ENCODE measurements around the gene SRF. TPM values are rescaled to one million over a fixed set of nuclear protein-coding genes. Genes with fewer than 3 reads are reported as not detected.

Gene SRF
- total RNA-seq, 1 experiment from 2014 or later, result 32.1 TPM

DNA sequence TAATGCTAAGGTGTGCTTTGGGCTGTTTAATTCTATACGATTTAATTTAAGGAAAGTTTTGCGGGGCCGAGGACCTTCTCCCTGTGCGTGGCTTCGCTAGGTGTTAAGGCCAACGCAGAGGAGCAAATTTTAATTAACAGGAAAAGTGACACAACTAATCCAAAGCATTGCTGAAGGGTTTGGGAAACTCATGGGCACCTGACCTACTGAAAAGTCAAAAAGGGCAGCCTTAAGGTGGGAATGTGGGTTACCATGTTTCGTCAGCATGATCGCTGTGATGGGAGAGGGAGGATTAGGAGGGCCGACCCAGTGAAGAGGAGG, 10.5 kb downstream of the SRF start:
- ChIA-PET CTCF (interaction anchor here (0.7 to 1.0 kb wide), 2 partner anchors 10 to 420 kb away, joined by 3 to 4 read pairs; no protein-coding TSS in a partner anchor), POLR2A (interaction anchor here (0.7 to 3.2 kb wide), 12 partner anchors 9 to 389 kb away, joined by 3 to 35 read pairs (median 4); partner anchors contain the start of genes CUL7, DNPH1, RRP36 and SRF)
- intact Hi-C loops (cut with micrococcal nuclease), result no loop called here
- no peak for DNase-seq (ENCODE audit: unreplicated experiment)
- Mint-ChIP-seq H3K9me3 (ENCODE audit: unreplicated experiment) (no peaks in the 10 kb centered on the region), H3K36me3 (ENCODE audit: insufficient read depth, unreplicated experiment) (peaks cover 71% of the 10 kb centered on the region), H3K4me3 (ENCODE audit: unreplicated experiment) (peak overlapping the region; percentile 85), H3K27ac (ENCODE audit: low read depth, unreplicated experiment) (peak overlapping the region; percentile 49), H3K4me1 (ENCODE audit: insufficient read depth, unreplicated experiment) (peaks cover 44% of the 10 kb centered on the region), H3K27me3 (ENCODE audit: insufficient read depth, unreplicated experiment) (no peaks in the 10 kb centered on the region)
- TF ChIP-seq, protein P1, sequence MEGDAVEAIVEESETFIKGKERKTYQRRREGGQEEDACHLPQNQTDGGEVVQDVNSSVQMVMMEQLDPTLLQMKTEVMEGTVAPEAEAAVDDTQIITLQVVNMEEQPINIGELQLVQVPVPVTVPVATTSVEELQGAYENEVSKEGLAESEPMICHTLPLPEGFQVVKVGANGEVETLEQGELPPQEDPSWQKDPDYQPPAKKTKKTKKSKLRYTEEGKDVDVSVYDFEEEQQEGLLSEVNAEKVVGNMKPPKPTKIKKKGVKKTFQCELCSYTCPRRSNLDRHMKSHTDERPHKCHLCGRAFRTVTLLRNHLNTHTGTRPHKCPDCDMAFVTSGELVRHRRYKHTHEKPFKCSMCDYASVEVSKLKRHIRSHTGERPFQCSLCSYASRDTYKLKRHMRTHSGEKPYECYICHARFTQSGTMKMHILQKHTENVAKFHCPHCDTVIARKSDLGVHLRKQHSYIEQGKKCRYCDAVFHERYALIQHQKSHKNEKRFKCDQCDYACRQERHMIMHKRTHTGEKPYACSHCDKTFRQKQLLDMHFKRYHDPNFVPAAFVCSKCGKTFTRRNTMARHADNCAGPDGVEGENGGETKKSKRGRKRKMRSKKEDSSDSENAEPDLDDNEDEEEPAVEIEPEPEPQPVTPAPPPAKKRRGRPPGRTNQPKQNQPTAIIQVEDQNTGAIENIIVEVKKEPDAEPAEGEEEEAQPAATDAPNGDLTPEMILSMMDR (IDR thresholded peaks at IDR 0.05; ENCODE audit: unreplicated experiment), result no peak
- BruUV-seq (replicated peaks), result no TSS peak

DNA sequence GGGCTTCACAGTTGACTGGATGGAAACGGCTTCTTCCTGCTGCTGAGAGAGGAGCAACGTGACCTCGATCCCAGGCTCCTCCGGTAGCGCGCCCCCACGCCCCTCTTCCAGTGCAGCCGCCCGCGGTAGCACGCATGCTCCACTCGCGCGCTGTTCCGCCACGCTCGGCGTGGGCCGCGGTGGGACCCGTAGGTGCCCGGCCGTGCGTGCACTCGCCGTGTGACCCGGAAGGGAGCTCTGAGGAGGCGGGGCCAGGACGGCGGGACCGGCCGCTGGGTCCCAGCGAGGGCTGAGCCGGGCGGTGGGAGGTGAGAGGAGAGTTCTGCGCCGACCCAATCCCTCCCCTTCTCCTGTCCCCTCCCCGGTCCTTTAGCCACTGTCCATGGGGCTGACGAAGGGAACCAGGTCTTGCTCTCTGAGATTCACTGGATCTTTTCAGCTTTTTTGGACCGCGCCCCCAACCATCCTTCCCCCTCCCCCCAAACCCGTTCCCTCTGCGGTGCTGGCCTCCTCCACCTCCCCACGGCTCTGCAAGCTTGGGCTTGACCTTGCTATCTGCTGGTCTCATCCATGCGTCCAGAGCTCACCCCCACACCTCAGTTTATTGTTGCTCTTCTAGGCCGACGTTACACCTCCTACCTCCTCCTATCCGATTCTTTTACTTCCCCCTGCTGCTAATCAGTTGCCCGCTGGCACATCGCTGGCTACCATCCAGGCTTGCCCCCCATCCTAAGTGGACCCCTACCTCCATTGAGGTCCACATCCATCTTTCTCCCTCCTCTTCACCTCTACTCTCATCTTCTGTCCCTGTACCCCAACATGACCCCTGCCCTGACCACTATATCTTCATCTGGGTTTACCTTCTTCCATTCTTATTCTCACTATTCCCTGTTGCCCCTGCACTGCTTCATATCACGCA, 11.1 kb downstream of the SRF start, which contains the start of gene CUL9:
Gene CUL9, plus strand, starts transcription at position 255 of the 919 bp plus-strand sequence. CDS start 2,115 bp downstream, outside the sequence.
- POLR2A ChIA-PET, result interaction anchor here (0.6 to 3.2 kb wide), 14 partner anchors 10 to 438 kb away, joined by 3 to 35 read pairs (median 4); partner anchors contain the start of genes CUL7, DNPH1, KLC4 and MRPL2
- TF ChIP-seq, protein P1 (IDR thresholded peaks at IDR 0.05; ENCODE audit: unreplicated experiment), result no peak

DNA sequence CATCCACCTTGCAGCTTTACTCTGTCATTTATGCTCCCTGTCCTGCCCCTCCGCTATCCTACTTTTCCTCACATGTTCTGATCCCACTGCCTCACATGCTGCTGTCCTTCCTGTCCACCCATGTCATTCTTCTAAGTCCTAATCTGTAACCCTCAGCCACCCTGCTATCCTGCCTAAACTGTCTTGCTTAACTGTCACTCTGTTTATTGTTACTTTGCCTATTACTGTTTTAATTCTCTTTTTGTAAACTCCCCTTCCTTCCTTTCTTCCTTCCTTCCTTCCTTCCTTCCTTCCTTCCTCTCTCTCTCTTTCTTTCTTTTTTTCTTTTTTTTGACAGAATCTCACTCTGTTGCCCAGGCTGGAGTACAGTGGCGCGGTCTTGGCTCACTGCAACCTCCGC, 12.4 kb downstream of the SRF start:
- POLR2A ChIA-PET, result interaction anchor here (0.8 to 3.2 kb wide), 5 partner anchors 11 to 261 kb away, joined by 3 to 35 read pairs (median 9); partner anchors contain the start of genes CUL7, KLC4, MRPL2 and SRF
- no peaks in the 10 kb centered on the region for H3K27me3 Mint-ChIP-seq (ENCODE audit: insufficient read depth, unreplicated experiment)
- peaks cover 45% of the 10 kb centered on the region for H3K4me1 Mint-ChIP-seq (ENCODE audit: insufficient read depth, unreplicated experiment)
- H3K4me3 Mint-ChIP-seq (ENCODE audit: unreplicated experiment), result peak overlapping the region; percentile 85
- DNase-seq (ENCODE audit: unreplicated experiment), result no peak
- BruUV-seq (replicated peaks), result no TSS peak
- TF ChIP-seq, protein P1 (IDR thresholded peaks at IDR 0.05; ENCODE audit: unreplicated experiment), result no peak
- peaks cover 62% of the 10 kb centered on the region for H3K36me3 Mint-ChIP-seq (ENCODE audit: insufficient read depth, unreplicated experiment)
- no peaks in the 10 kb centered on the region for H3K9me3 Mint-ChIP-seq (ENCODE audit: unreplicated experiment)
- intact Hi-C loops (cut with micrococcal nuclease), result no loop called here
- H3K27ac Mint-ChIP-seq (ENCODE audit: low read depth, unreplicated experiment), result peak overlapping the region; percentile 89
- CTCF ChIA-PET, result interaction anchor here (0.8 kb wide), 1 partner anchor 16 kb away, joined by 3 read pairs; no protein-coding TSS in a partner anchor

More for the DNA sequence above, 11.1 kb downstream of the SRF start, which contains the start of gene CUL9:
- no peaks in the 10 kb centered on the region for H3K27me3 Mint-ChIP-seq (ENCODE audit: insufficient read depth, unreplicated experiment)
- H3K27ac Mint-ChIP-seq (ENCODE audit: low read depth, unreplicated experiment), result peak within 1 kb of the TSS; percentile 89
- peaks cover 45% of the 10 kb centered on the region for H3K4me1 Mint-ChIP-seq (ENCODE audit: insufficient read depth, unreplicated experiment)
- intact Hi-C loops (cut with micrococcal nuclease), result no loop called here
- no peaks in the 10 kb centered on the region for H3K9me3 Mint-ChIP-seq (ENCODE audit: unreplicated experiment)
- BruUV-seq (replicated peaks), result no TSS peak
- DNase-seq (ENCODE audit: unreplicated experiment), result peak; percentile 69
- H3K36me3 Mint-ChIP-seq (ENCODE audit: insufficient read depth, unreplicated experiment), result peaks cover 67% of the 10 kb centered on the region
- CTCF ChIA-PET, result interaction anchor here (0.7 to 1.0 kb wide), 2 partner anchors 10 to 421 kb away, joined by 3 to 4 read pairs; no protein-coding TSS in a partner anchor
- peak within 1 kb of the TSS; percentile 85 for H3K4me3 Mint-ChIP-seq (ENCODE audit: unreplicated experiment)
